GM20000 (cell line): Measurements from ENCODE around the gene PRKCG.
"Not testable (repeated sequence)": the region's sequence is repeated elsewhere in the genome, so short reads cannot be mapped to it uniquely, and the experiment has no call there.

Experiments
- DNase-seq: peaks from one replicate; pipeline ENCODE4 v3.0.0; 2012; ENCODE audit warnings: low spot score
- TF ChIP-seq, protein P1 (sequence below): IDR thresholded peaks from 2 replicates; pipeline ENCODE4 v1.5.1; 2012; ENCODE audit warnings: mild to moderate bottlenecking, control low read depth; ENCODE audit errors: extremely low read depth, missing control alignments

Gene PRKCG

DNA sequence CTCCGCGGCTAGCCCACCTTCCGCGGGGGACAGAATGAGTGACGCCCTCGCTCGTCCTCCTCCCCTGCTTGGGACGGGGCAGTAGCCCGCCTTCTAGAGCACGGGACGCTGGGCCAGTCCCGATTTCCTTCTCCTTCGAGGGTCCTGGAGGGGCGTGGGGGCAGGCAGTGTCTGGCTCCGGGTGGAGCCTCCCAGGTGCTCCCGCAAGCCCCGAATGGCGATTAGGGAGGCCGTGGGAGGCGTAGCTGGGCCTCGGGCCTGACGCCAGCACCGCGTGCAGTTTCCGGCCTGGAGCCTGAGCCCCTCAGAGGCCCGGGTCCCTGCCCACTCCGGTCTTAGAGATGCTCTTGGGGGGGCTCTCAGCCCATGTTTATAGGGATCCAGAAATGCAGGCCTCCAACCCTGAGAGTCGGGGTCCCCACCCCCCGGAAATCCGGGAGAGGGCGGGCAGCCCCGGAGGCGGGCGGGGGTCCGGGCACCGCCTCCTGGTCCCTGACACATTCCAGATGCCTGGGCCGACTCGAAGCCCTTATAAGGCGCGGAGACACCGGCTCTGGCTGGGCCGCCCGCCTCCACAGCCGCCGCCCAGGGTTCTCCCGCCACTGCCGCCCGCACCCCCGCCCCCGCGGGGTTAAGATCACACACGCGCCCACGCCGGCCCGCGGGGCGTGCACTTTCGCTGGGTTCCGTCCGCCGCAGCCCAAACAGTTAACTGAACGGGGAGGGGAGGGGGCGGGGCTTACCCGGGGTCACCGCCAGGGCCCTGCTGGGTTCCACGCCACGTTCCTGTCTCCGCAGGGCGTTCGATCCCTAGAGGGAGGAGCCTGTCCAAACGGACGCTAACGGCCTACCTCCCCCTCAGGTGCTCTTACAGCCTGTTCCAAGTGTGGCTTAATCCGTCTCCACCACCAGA lies 12.8 kb upstream of the PRKCG start:
- peak; percentile 90 for DNase-seq
- TF ChIP-seq, protein P1, sequence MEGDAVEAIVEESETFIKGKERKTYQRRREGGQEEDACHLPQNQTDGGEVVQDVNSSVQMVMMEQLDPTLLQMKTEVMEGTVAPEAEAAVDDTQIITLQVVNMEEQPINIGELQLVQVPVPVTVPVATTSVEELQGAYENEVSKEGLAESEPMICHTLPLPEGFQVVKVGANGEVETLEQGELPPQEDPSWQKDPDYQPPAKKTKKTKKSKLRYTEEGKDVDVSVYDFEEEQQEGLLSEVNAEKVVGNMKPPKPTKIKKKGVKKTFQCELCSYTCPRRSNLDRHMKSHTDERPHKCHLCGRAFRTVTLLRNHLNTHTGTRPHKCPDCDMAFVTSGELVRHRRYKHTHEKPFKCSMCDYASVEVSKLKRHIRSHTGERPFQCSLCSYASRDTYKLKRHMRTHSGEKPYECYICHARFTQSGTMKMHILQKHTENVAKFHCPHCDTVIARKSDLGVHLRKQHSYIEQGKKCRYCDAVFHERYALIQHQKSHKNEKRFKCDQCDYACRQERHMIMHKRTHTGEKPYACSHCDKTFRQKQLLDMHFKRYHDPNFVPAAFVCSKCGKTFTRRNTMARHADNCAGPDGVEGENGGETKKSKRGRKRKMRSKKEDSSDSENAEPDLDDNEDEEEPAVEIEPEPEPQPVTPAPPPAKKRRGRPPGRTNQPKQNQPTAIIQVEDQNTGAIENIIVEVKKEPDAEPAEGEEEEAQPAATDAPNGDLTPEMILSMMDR: no peak

DNA sequence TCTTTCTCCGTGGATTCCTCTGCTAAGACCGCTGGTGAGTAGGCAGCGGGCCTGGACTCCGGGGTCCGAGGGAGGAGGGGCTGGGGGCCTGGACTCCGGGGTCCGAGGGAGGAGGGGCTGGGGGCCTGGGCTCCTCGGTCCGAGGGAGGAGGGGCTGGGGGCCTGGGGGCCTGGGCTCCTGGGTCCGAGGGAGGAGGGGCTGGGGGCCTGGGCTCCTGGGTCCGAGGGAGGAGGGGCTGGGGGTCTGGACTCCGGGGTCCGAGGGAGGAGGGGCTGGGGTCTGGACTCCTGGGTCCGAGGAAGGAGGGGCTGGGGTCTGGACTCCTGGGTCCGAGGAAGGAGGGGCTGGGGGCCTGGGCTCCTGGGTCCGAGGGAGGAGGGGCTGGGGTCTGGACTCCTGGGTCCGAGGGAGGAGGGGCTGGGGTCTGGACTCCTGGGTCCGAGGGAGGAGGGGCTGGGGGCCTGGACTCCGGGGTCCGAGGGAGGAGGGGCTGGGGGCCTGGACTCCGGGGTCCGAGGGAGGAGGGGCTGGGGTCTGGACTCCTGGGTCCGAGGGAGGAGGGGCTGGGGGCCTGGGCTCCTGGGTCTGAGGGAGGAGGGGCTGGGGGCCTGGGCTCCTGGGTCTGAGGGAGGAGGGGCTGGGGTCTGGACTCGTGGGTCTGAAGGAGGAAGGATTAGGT lies 12.1 kb upstream of the PRKCG start:
- not testable (repeated sequence) for DNase-seq

DNA sequence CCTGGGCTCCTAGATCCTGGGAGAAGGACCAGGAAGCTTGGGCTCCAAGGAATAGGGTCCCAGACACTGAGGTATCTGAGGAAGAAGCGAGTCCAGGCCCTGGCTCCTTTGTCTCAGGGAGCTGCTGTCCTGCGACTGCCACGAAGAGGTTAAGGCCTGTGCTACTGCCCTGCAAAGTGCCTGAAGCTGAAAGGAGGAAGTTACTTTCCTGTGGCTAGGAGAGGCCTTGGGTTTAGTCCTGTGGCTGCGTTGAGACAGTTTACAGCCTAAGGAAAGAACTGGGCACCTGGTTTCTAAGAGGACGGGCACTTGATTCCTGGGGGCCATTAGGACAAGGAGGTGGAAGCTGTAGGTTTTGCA lies 11.5 kb upstream of the PRKCG start:
- peak; percentile 56 for DNase-seq

DNA sequence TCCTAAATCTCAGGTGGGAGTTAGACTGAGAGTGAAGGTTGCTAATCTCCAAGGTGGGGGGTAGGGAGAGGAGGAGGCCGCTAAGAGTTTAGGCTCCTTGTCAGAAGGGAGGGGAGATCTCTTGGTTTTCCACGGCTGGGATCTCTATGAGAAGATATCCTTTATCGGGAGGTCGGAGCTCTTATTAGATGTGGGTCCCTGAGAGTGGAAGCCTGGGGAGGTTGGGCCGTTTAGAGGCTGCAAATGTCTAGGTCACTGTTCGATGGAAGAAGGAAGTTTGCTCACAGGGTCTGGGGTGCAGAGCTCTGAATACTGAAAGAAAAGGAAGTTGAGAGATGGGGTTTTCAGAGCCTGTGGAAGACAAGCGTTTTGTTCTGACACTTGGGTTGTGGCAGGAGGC lies 10.5 kb upstream of the PRKCG start:
- peak; percentile 18 for DNase-seq
- TF ChIP-seq, protein P1: no peak

More for the DNA sequence above, 11.5 kb upstream of the PRKCG start:
- TF ChIP-seq, protein P1: no peak

DNA sequence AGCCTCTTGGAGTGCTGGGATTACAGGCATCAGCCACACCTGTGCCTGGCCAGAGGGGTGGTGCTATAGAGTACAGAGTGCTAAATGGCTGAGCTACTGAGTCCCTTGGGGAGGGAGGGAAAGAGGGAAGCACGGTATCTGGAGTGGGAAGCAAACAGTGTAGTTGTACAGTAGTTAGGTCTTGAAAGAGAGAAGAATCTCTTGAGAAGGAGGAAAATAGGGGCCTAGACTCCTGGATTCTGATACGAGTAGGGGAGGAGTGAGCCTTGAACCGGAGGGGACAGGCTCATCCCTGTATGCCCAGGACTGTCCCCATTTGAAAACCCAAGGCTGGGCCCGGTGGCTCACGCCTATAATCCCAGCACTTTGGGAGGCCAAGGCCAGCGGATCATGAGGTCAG lies 9.2 kb upstream of the PRKCG start:
- TF ChIP-seq, protein P1: no peak

DNA sequence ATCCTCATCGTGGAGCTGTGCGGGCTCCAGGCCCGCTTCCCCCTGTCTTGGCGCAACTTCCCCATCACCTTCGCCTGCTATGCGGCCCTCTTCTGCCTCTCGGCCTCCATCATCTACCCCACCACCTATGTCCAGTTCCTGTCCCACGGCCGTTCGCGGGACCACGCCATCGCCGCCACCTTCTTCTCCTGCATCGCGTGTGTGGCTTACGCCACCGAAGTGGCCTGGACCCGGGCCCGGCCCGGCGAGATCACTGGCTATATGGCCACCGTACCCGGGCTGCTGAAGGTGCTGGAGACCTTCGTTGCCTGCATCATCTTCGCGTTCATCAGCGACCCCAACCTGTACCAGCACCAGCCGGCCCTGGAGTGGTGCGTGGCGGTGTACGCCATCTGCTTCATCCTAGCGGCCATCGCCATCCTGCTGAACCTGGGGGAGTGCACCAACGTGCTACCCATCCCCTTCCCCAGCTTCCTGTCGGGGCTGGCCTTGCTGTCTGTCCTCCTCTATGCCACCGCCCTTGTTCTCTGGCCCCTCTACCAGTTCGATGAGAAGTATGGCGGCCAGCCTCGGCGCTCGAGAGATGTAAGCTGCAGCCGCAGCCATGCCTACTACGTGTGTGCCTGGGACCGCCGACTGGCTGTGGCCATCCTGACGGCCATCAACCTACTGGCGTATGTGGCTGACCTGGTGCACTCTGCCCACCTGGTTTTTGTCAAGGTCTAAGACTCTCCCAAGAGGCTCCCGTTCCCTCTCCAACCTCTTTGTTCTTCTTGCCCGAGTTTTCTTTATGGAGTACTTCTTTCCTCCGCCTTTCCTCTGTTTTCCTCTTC lies 8.0 kb upstream of the PRKCG start:
- TF ChIP-seq, protein P1: no peak

More for the DNA sequence above, 9.2 kb upstream of the PRKCG start:
- DNase-seq: peak; percentile 12

DNA sequence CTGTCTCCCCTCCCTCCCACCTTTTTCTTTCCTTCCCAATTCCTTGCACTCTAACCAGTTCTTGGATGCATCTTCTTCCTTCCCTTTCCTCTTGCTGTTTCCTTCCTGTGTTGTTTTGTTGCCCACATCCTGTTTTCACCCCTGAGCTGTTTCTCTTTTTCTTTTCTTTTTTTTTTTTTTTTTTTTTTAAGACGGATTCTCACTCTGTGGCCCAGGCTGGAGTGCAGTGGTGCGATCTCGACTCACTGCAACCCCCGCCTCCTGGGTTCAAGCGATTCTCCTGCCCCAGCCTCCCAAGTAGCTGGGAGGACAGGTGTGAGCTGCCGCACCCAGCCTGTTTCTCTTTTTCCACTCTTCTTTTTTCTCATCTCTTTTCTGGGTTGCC lies 7.4 kb upstream of the PRKCG start:
- TF ChIP-seq, protein P1: no peak
- no peak for DNase-seq

More for the DNA sequence above, 8.0 kb upstream of the PRKCG start:
- no peak for DNase-seq
